HAP-1 (cell line): Measurements from ENCODE around the gene GTF2F1.

Experiments
- DNase-seq, 2 experiments: peaks; one replicate each; pipeline ENCODE4 v3.0.0-alpha.2; 2016 to 2020; ENCODE audit warnings: low spot score in 2 of 2
- H3K27me3 ChIP-seq: fragments of 250-450 bp; sonication (Bioruptor Pico); 2 replicates; pipeline ENCODE4 v1.5.1; 2020; ENCODE audit warnings: low read depth, mild to moderate bottlenecking, moderate library complexity
- H3K36me3 ChIP-seq: fragments of 250-450 bp; sonication (Bioruptor Pico); replicated peaks from 2 replicates; pipeline ENCODE4 v1.5.1; 2020; ENCODE audit warnings: mild to moderate bottlenecking
- H3K4me1 ChIP-seq: fragments of 250-450 bp; sonication (Bioruptor Pico); 2 replicates; pipeline ENCODE4 v1.5.1; 2020; ENCODE audit warnings: mild to moderate bottlenecking
- H3K4me3 ChIP-seq: fragments of 250-450 bp; sonication (Bioruptor Pico); 2 replicates; pipeline ENCODE4 v1.5.1; 2020; ENCODE audit warnings: mild to moderate bottlenecking, moderate library complexity
- H3K9me3 ChIP-seq: fragments of 250-450 bp; sonication (Bioruptor Pico); 2 replicates; pipeline ENCODE4 v1.5.1; 2020; ENCODE audit warnings: mild to moderate bottlenecking, moderate library complexity
- in situ Hi-C: fragments of 300-500 bp; cut with MboI; formaldehyde crosslinking; loops from 3 replicates; pipeline ENCODE4 v1.14.3; 2020; ENCODE audit warnings: low sequenced_read_pairs, inconsistent platforms, mixed read lengths

The GTF2F1 gene

GRCh38 chr19:6340493-6341201, 52.3 kb downstream of the GTF2F1 start:
- DNase-seq, result peak in 1 of 2 experiments; percentile 19
- Histone ChIP-seq H3K9me3 (no peaks in the 10 kb centered on the region), H3K36me3 (no peaks in the 10 kb centered on the region), H3K27me3 (no peaks in the 10 kb centered on the region), H3K4me3 (no peak overlapping the region), H3K4me1 (no peaks in the 10 kb centered on the region)
- in situ Hi-C loops, result no loop called here

GRCh38 chr19:6334490-6335285, 58.3 kb downstream of the GTF2F1 start:
- Histone ChIP-seq H3K36me3 (no peaks in the 10 kb centered on the region), H3K4me1 (no peaks in the 10 kb centered on the region), H3K27me3 (no peaks in the 10 kb centered on the region), H3K9me3 (no peaks in the 10 kb centered on the region), H3K4me3 (no peak overlapping the region)
- DNase-seq, result no peak
- in situ Hi-C loops, result no loop called here

- DNase-seq, result no peak
- Histone ChIP-seq H3K9me3 (no peaks in the 10 kb centered on the region), H3K27me3 (no peaks in the 10 kb centered on the region), H3K4me3 (no peak within 1 kb of the TSS), H3K4me1 (no peaks in the 10 kb centered on the region), H3K36me3 (no peaks in the 10 kb centered on the region)
- in situ Hi-C loops, result no loop called here
Measured at GRCh38 chr19:6333439-6333838, 59.5 kb downstream of the GTF2F1 start, which contains the start of gene ACER1. TSS of gene ACER1 (minus strand) at chr19:6333612. CDS start at chr19:6333551, 61 bp downstream.
